ENCODE data around the gene TFCP2L1.

Gene TFCP2L1

GRCh38 chr2:121205321-121205942 lies 79.6 kb downstream of the TFCP2L1 start:
- Histone ChIP-seq H3K9me3 (ENCODE audit: control insufficient read depth, insufficient read depth, low read depth, low read length) (no peaks in the 10 kb centered on the region), H3K4me3 (ENCODE audit: low read depth, low read length) (no peak overlapping the region), H3K27ac (ENCODE audit: extremely low read depth, low read depth, low read length) (no peak overlapping the region), H3K36me3 (ENCODE audit: control insufficient read depth in 2 of 2, insufficient read depth in 1 of 2, low read length in 2 of 2) (no peaks in the 10 kb centered on the region), H3K4me1 (ENCODE audit: control insufficient read depth, insufficient read depth, low read length) (no peaks in the 10 kb centered on the region)
- POLR2A ChIA-PET = no interaction called here
- TF ChIP-seq, protein P1, sequence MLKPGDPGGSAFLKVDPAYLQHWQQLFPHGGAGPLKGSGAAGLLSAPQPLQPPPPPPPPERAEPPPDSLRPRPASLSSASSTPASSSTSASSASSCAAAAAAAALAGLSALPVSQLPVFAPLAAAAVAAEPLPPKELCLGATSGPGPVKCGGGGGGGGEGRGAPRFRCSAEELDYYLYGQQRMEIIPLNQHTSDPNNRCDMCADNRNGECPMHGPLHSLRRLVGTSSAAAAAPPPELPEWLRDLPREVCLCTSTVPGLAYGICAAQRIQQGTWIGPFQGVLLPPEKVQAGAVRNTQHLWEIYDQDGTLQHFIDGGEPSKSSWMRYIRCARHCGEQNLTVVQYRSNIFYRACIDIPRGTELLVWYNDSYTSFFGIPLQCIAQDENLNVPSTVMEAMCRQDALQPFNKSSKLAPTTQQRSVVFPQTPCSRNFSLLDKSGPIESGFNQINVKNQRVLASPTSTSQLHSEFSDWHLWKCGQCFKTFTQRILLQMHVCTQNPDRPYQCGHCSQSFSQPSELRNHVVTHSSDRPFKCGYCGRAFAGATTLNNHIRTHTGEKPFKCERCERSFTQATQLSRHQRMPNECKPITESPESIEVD (tag by site-specific recombination; IDR thresholded peaks at IDR 0.05) = no peak
- no peak for TF ChIP-seq GFI1B (tag by site-specific recombination; IDR thresholded peaks at IDR 0.05)
- no peak for TF ChIP-seq ZEB2 (tag by site-specific recombination; IDR thresholded peaks at IDR 0.05)
- TF ChIP-seq ZNF596 (tag by site-specific recombination; IDR thresholded peaks at IDR 0.05) = no peak
- no peak for TF ChIP-seq ZNF670 (tag by site-specific recombination; IDR thresholded peaks at IDR 0.05; ENCODE audit: low read depth)
- no peak for TF ChIP-seq ZNF48 (tag by site-specific recombination; IDR thresholded peaks at IDR 0.05)
- TF ChIP-seq ZBTB20 (tag by site-specific recombination; IDR thresholded peaks at IDR 0.05) = no peak
- no peak for TF ChIP-seq ZNF23 (tag by site-specific recombination; IDR thresholded peaks at IDR 0.05; ENCODE audit: borderline replicate concordance)
- TF ChIP-seq ZNF623 (tag by site-specific recombination; IDR thresholded peaks at IDR 0.05) = no peak
- TF ChIP-seq, protein P2, sequence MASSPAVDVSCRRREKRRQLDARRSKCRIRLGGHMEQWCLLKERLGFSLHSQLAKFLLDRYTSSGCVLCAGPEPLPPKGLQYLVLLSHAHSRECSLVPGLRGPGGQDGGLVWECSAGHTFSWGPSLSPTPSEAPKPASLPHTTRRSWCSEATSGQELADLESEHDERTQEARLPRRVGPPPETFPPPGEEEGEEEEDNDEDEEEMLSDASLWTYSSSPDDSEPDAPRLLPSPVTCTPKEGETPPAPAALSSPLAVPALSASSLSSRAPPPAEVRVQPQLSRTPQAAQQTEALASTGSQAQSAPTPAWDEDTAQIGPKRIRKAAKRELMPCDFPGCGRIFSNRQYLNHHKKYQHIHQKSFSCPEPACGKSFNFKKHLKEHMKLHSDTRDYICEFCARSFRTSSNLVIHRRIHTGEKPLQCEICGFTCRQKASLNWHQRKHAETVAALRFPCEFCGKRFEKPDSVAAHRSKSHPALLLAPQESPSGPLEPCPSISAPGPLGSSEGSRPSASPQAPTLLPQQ (tag by site-specific recombination; IDR thresholded peaks at IDR 0.05) = no peak
- TF ChIP-seq GLI4 (tag by site-specific recombination; IDR thresholded peaks at IDR 0.05) = no peak
- CTCF ChIA-PET = interaction anchor here (0.9 kb wide), 1 partner anchor 14 kb away, joined by 4 read pairs; no protein-coding TSS in a partner anchor

DNA sequence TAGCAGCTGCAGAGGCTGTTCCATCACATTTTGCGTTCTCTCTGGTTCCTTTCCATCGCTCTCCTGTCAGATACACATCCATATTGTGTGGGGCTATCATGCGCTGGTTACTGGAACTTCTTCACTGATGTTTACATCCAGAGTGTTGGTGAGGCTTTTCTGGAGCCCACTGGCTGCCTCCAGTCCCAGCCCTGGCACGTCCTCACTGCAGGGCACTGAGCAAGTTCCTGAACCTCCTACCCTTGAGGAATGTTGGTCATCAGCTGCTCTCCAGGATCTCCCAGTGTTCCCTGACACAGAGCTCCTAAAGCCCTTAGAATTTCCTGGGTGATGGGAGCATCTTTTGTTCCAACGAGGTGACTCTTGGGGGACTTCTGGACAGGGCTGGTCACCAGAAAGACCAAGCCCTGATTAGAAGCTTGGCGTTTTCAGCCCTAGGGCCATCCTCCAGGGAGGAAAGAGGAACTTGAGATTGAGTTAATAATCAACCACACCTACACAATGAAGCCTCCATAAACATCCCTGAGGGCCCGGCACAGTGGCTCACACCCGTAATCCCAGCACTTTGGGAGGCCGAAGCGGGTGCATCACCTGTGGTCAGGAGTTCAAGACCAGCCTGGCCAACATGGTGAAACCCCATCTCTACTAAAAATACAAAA lies 81.3 kb downstream of the TFCP2L1 start:
- H3K4me3 ChIP-seq (ENCODE audit: low read depth, low read length) = no peak overlapping the region

More for the DNA sequence above, 81.3 kb downstream of the TFCP2L1 start:
- no peaks in the 10 kb centered on the region for H3K9me3 ChIP-seq (ENCODE audit: control insufficient read depth, insufficient read depth, low read depth, low read length)
- POLR2A ChIA-PET = no interaction called here
- TF ChIP-seq KLF17 (tag by site-specific recombination; IDR thresholded peaks at IDR 0.05) (no peak), OSR2 (tag by site-specific recombination; IDR thresholded peaks at IDR 0.05) (no peak), ZNF514 (tag by site-specific recombination; IDR thresholded peaks at IDR 0.05) (no peak), SP3 (tag by site-specific recombination; IDR thresholded peaks at IDR 0.05) (no peak), ZNF394 (tag by site-specific recombination; IDR thresholded peaks at IDR 0.05; ENCODE audit: borderline replicate concordance) (no peak), ZNF202 (tag by site-specific recombination; IDR thresholded peaks at IDR 0.05; ENCODE audit: borderline replicate concordance) (no peak), ZNF701 (tag by site-specific recombination; IDR thresholded peaks at IDR 0.05) (no peak), MZF1 (tag by site-specific recombination; IDR thresholded peaks at IDR 0.05; ENCODE audit: borderline replicate concordance) (no peak), ZNF280D (tag by site-specific recombination; IDR thresholded peaks at IDR 0.05) (no peak), ZNF624 (tag by site-specific recombination; IDR thresholded peaks at IDR 0.05) (no peak), INSM2 (tag by site-specific recombination; IDR thresholded peaks at IDR 0.05) (no peak), ZNF292 (tag by site-specific recombination; IDR thresholded peaks at IDR 0.05; ENCODE audit: borderline replicate concordance, low read depth) (no peak), KLF8 (tag by site-specific recombination; IDR thresholded peaks at IDR 0.05) (no peak), ZNF311 (tag by site-specific recombination; IDR thresholded peaks at IDR 0.05; ENCODE audit: borderline replicate concordance) (no peak)
- no peaks in the 10 kb centered on the region for H3K4me1 ChIP-seq (ENCODE audit: control insufficient read depth, insufficient read depth, low read length)
- CTCF ChIA-PET = interaction anchor here (1.3 kb wide), 1 partner anchor 8 kb away, joined by 4 read pairs; no protein-coding TSS in a partner anchor
- H3K36me3 ChIP-seq (ENCODE audit: control insufficient read depth in 2 of 2, insufficient read depth in 1 of 2, low read length in 2 of 2) = no peaks in the 10 kb centered on the region
- H3K27ac ChIP-seq (ENCODE audit: extremely low read depth, low read depth, low read length) = no peak overlapping the region
